CD4-positive, alpha-beta T cell treated with Interleukin-12 subunit alpha and Interleukin-12 subunit beta, for 1 hour (primary cell): ENCODE measurements around the gene SPAG7.

Source experiments
- DNase-seq: peaks from one replicate; pipeline ENCODE4 v3.0.0-alpha.2; 2020

SPAG7 gene

DNA sequence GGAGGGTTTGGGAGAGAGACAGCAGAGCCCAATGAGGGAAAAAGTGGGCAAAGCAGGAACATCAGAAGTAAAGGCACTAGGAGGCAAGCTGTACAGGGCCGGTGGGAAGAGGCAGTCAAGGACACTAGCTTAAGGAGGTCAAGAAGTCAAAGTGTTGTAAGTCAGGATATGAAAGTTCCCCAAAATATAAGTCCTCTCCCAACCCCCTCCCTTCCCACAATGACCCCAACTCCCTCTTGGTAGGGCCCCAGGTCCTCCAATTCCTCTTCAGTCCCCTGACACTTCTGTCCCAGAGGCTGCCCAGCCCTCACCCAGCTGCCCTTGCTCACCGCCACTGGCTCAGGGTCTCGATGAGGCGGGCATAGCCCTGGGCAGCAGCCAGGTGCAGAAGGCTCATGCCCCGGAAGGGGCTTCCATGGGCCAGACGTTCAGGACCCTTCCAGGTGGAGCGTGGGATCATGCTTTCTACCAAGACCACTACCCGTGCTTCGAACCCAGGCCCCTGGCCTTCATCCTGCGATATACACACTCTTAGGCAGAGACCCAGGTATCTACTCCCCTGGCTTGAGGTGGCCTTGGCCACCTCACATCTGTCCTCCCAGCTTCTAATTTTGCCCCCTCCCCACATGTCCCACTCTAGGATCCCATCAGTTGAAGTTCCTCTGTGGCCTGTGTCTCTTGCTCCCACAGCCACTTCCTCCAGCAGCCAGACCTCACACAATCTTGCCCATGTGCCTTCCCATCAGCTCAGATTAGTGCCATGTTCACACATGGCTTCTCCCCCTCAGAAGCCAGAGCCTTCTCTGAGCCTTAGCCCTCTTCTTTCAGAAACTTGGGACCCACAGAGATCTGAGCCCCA is 5.9 kb upstream of the SPAG7 start:
- no peak for DNase-seq

DNA sequence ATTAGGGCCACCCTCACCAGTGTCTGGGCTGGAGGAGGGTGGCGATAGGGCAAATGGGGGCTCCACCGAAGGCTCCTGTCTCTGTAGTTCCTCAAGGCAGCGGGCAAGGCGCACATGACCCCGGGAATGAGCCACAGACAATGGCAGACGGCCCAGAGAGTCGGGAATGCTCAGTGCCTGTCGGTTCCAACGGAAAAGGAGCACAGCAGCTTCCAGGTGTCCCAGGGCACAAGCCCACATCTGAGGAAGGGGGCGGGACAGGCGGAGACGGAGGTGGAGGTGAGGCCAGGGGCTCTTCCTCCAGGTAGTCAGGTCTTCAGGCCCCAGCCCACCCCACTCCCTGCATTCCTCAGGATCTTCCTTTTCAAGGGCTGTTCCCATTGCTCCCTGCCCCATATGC is 5.1 kb upstream of the SPAG7 start:
- DNase-seq: no peak

DNA sequence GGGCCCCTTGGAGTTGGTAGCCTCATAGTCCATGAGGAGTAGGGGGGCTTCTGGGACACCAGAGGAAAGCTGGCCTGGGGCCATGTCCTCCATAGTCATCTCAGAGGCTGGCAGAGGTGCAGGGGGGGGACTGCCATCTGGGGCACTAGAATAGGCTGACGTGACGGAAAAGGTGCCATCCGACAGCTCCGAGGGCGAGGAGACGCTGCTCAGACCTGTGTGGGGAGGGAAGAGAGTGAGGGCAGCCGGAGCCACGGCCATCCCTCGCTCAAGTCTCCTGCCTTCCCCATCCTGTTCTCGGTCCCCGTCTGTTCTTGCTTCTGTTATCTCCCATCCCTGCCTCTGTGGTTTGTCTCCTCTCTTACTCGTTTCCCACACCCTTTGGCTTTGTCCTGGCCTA is 4.7 kb upstream of the SPAG7 start:
- DNase-seq: no peak

DNA sequence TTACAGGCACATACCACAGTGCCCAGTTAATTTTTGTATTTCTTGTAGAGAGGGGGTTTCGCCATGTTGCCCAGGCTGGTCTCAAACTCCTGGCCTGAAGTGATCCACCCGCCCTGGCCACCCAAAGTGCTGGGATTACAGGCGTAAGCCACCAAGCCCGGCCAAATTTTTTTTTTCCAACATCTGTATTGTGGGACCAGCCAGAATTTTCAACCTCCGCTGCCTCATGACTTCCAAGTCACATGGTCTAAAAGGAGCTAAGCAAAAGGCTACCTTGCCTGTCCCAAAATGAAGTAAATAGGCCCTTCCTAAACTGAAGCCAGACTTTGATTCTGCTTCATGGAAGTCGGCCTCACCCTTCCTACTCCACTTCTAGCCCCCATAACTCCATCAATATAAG is 4.2 kb upstream of the SPAG7 start:
- DNase-seq: no peak

DNA sequence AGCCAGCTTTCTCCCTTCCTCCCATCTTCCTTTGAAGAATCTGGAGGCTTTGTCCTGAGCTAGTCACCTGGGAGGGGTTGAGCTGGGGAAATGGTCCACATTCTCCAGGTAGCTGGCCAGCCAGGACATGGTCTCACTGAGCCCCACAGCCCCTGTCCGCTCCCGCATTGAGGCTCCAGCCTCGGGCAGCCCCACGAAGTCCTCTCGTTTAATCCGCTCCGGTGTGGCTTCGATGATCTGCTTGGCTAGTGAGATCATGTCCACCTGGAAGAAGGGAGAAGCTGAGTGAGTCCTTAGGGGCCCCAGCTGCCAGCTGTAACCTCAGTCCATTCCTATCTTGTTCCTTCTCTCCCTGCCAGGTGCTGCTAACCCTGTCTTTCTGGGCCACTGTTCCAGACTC is 2.7 kb upstream of the SPAG7 start:
- DNase-seq: no peak

DNA sequence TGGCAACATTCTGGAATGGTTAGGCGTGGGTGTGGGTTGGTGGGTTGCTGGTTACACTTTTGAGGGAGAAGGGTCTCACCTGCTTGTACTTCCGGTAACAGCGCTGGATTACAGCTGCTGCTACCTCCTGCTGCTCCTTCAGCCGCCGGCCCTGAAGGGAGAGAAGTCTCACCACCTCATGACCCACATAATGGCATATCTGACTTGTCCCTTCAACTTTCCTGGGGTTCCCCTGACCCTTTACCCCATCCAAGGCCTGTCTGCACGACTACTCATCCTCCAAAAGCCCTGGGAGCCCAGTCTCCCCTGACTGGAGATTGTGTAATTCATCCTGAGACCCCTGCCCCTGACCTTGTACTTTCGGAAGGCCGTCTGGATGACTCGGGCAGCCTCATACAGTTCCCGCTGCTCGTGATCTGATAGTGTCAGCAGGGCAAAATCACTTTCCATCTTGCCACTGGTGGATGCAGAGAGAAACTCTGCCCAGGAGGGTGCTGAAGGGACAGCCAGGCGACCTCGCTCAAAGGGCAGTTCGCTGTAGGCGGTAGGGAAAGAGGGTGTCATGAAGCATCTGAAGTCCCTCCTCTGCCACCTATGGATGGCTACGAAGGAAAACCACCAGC is 2.0 kb upstream of the SPAG7 start:
- no peak for DNase-seq

DNA sequence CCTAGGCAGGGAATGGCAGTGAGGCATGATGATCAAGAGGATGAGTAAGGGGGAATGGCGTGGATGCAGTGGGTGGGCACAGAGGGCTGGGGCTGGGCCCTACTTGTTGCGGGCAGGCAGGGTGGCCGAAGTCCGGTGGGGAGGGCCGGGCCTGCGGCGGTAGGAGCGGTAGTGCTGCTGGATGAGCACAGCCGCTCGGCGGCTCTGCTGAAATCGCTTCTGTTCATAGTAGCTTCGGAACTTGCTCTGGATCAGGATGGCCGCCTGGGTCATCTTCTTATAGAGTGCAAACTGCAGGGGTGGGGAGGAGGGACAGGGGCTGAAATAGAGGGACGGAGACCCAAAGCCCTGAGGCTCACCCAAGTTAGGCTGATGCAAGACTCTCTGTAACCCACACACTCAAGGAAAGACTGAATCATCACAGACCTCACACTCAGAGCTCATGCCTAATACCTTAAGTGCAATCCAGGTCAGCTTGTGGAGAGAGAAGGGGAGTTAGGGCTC is 1.5 kb upstream of the SPAG7 start:
- DNase-seq: no peak

DNA sequence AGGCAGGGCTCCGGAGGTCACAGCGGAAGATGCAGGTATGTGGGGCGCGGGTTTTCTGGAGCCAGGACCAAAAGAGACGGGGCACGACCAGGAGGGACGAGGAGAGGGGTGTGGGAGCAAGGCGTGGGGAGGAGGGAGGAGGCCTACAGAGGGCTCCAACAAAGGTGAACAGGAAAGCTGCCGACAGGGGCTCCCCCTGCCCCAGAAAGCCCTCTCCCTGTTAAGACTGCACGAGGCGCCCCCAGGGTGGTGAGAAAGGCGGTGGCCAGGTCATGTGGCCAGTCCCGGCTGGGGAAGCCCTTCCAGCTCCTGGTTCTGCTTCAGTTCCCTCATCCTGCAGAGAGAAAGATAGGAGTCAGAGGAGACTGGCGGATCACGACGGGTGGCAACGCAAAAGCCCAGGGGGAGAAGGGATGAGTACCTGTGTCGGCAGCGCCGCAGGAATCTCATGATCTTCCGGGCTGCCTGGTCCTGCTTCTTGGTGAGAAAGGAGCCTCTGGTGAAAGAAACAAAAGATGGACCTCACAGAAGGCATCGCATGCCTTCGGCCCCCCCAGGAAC is 949 bp upstream of the SPAG7 start:
- DNase-seq: no peak

DNA sequence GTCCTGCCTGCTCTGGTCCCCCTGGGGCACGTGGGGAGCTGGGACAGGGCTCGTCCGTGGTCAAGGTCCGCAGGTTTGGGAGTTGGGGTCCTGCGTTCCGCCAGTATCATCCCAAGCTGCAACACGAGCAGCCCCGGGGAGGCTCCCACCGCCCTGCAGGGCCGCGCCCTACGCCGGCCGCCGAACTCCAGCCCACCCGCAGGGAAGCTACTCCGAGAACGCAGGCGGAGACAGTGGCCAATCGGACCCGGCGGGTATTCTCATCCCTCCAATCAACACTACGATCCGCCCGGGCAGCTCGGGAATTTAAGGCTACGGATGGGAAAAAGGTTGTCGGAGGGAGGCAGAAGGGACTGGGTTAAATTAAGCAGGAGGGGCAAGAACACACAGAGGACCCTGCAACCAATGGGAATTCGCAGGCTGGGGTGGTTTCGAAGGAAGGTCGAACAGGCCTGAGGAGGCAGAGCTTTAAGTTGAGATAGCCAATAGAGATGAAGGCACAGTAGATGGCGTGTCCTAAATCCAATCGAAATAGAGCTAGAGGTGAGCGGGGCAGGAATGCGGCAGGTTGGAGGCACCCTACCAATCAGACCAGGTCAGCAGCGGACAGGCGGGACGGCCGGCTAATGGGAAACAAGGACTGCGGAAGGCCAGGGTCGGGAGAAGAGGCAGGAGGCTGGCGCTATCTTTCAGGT is 626 bp downstream of the SPAG7 start:
- DNase-seq: peak; percentile 98

DNA sequence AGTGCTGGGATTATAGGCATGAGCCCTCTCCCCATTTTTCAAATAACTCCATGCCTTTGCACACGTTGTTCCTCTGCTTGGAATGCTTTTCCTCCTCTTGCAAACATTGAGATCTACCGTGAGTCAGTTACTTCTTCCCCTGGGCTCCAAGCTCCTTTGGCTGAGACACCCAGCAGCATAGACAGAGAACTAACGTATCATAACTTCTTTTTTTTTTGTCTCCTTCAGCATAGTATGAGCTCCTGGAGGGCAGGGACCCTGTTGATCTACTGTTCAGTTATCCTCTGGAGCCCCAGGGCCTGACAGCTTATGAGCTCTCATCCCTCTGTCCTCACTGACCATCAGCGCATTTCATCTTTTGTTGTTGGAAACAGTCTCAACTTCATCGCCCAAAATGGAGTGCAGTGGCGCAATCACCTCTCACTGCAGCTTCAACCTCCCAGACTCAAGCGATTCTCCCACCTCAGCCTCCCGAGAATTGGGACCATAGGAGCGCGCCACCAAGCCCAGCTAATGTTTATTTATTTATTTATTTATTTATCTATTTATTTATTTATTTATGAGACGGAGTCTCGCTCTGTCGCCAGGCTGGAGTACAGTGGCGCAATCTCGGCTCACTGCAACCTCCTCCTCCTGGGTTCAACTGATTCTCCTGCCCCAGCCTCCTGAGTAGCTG is 2.2 kb downstream of the SPAG7 start:
- no peak for DNase-seq

DNA sequence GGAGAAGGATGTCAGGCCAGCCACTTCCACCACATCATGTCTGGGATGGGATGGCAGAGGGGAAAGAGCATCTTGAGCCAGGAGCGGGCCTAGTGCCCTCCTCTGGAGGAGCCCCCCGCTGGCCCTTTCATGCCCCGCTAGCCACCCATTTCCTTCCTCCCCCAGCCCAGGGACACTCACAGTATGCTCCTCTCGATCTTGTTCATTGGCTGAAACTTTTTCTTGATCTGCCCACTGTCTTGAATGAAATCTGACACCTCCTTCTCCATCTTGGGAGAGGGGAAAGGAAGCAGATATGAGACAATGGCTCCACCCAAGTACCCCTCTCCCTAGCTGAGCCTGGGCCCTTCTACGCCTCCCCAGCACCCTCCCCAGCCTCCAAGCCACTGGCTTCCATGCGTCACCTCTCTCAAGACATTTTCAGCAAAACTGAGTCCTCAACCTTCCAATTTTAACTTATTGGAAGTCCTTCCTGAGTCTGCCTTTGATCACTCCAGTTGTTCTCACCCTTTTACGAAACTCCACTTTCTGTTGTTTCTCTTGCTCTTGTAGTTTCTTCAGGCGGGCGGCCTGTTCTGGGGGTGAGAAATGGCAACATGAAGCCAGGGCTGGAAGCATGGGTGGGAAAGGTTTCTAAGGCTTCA is 7.2 kb downstream of the SPAG7 start:
- no peak for DNase-seq

DNA sequence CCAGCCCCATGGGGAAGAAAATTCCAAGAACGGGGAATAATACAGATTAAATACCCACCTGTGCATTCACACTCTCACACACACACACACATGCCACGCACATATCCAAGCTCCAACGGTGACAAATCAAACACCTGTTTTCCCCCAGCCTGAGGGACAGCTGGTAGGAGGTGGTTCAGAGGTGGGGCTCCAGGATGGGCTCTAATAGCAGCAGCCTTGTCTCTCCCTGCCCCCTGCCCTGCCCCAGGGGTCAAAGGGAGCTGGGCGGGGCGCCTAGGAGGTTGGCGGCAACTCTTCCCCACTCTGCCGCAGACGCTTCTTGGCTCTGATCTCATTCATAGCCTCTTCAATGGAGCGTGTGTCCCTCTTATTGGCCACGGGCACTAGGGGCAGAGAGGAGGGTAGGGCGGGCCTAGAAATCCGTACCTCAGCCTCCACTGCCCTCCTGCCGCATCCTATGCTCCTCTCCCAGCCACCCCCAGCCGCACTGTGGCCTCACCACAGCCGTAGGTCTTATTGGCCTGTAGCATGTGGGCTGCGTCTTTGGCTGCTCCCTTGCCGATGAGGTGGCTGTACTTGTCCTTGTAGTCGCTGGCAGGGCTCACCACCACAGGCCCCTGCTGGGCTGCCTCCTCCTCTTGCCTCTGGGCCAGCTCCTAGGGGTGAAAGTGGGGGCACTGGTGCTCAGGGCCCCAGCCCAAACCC is 8.2 kb downstream of the SPAG7 start:
- no peak for DNase-seq

DNA sequence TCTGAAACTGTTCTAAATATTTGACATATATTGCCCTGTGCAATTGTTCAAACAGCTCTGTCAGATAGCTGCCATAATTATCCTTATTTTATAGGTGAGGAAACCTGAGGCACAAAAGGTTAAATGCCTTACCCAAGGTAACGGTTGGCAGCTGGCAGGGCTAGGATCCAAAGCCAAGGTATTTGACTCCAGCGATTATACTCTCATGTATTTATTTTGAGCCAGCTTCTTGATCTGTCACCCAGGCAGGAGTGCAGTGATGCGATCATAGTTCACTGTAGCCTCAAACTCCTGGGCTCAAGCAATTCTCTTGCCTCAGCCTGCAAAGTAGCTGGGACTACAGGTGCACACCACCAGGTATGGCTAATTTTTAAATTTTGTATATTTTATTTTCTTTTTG is 9.5 kb downstream of the SPAG7 start:
- no peak for DNase-seq

DNA sequence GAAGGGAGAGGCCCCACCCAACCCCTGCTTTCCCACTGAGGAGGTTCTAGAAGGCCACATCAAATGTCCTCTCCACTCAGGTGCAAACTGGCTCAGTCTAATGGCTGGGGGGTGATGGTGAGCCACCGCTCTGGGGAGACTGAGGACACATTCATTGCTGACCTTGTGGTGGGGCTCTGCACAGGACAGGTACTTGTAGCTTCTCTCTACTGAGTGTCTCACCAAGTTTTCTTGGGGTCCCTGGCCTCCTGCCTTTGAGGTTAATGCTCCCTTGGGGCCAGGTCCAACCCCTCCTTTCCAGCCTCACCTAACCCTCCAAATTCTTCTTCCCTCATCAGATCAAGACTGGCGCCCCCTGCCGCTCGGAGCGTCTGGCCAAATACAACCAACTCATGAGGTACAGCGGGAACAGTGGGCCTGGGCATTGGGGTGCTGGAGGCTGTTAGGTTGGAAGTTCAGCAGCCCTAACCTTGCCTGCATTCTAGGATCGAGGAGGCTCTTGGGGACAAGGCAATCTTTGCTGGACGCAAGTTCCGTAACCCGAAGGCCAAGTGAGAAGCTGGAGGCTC is 11.0 kb downstream of the SPAG7 start:
- peak; percentile 48 for DNase-seq

DNA sequence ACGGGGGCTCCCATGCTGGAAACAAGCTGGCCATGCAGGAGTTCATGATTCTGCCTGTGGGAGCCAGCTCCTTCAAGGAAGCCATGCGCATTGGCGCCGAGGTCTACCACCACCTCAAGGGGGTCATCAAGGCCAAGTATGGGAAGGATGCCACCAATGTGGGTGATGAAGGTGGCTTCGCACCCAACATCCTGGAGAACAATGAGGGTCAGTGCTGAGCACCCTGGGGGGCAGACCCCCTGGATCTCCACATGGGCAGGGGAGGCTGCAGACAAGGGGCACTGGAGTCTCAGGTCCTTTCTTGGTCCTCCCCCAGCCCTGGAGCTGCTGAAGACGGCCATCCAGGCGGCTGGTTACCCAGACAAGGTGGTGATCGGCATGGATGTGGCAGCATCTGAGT is 12.5 kb downstream of the SPAG7 start:
- no peak for DNase-seq

DNA sequence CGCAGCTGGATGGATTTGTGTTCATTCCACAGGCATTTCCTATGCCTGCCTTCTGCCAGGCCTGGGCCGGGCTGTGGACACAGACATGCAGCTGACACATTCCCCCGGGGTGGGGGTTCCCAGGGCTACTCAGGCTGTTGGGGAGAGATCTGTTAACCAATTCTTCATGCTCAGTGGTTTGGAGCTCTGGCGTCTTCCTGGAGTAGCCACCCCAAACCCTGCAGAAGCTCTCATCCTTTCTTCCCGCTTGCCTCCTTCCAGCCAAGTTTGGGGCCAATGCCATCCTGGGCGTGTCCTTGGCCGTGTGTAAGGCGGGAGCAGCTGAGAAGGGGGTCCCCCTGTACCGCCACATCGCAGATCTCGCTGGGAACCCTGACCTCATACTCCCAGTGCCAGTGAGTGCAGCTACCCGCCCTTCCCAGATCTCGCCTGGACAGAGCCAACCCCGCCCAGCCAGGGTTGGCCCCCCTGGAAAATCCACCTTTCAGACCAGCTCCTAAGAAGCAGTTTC is 14.1 kb downstream of the SPAG7 start:
- no peak for DNase-seq

DNA sequence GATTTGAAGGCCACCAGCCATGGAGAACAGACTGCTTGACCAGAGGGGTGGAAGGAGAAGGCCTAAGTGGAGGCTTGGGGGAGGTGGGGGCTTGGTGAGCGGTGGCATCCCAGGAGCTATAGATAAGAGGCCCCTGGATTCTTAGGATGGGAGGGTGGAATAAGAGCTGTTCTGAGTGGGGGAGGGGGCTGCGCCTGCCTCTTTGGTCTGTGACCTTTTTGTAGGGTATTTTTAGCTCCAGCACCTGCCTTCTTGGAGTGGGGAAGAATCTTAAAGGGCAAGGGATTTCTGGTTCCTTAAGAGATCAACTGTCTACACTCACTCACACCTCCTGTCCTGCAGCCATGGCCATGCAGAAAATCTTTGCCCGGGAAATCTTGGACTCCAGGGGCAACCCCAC is 16.1 kb downstream of the SPAG7 start:
- no peak for DNase-seq

DNA sequence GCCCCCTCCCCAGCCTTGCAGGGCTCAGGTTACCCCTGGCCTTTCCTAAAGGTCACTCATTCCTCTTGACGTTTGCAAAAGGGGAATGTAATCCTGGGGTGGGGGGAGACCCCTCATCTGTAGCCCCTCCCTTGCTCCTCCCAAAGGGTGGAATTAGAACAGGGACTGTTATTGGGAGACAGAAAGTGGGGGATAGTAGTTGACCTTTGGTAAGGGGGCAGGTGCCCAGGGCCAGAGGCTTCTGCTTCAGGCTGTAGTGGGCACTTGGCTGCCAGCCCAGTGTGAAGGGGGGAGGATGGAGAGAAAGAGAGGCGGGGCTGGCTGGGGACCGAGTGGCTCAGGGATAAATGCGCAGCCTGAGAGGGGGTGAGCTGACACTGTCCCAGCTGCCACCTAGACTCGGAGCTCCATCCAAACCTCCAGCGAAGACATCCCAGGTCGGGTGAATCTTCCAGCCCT is 16.8 kb downstream of the SPAG7 start, which contains the start of gene ENO3:
TSS of gene ENO3 (plus strand) at position 374 of the 459 bp plus-strand sequence. CDS start 711 bp downstream, outside the sequence.
- DNase-seq: no peak

DNA sequence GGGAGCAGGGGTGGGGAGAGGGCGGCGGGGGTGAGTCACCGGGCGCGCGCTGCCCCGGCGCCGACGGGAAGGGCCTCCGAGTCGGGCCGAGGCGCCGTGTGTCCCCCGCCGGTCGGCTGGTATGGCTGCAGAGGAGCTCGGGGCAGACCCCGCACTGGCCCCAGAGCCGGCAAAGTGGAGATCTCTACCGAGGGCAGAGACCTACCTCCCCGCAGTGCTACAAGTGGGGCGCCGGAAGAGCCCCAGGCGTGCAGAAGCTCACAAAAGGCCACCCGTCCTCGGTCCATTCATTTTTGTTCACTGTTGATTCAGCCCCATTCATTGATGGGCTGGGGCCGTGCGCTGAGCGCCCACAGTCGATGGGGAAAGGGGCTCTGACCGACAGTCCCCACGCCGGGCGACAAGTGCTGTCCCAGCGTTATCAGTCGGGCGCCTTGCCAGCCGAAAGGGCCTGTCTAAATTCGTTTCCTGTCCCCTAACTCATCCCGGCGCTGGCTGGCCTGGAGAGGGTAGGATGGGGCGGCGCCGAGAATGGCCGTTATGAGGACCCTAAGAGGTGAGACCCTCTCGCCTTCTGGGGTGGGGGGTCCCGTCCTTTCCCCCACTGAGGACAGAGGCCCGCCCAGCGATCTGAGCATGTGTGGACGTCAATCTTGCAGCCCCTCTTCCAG is 17.4 kb downstream of the SPAG7 start:
- no peak for DNase-seq
